Measurements from ENCODE around the gene CNTN2. TPM values are rescaled to one million over a fixed set of nuclear protein-coding genes. Genes with fewer than 3 reads are reported as not detected.

Gene CNTN2
- total RNA-seq, 1 donor from 2014 or later = 208 TPM

- Mint-ChIP-seq H3K27me3 (ENCODE audit: unreplicated experiment) (peaks cover 21% of the 10 kb centered on the region), H3K36me3 (ENCODE audit: unreplicated experiment) (no peaks in the 10 kb centered on the region), H3K4me1 (ENCODE audit: low read depth, unreplicated experiment) (peaks cover 49% of the 10 kb centered on the region), H3K9me3 (ENCODE audit: unreplicated experiment) (peaks cover 17% of the 10 kb centered on the region), H3K4me3 (ENCODE audit: unreplicated experiment) (peak overlapping the region; percentile 55), H3K27ac (ENCODE audit: unreplicated experiment) (peak overlapping the region; percentile 85)
- no peak for TF ChIP-seq CTCF (IDR thresholded peaks at IDR 0.05; ENCODE audit: partially characterized antibody, unreplicated experiment)
- DNase-seq = no peak
These were observed 14.1 kb downstream of the CNTN2 start for GRCh38 chr1:205056956-205057568.

- TF ChIP-seq CTCF (IDR thresholded peaks at IDR 0.05; ENCODE audit: partially characterized antibody, unreplicated experiment) = no peak
- Mint-ChIP-seq H3K4me3 (ENCODE audit: unreplicated experiment) (no peak overlapping the region), H3K4me1 (ENCODE audit: low read depth, unreplicated experiment) (peaks cover 43% of the 10 kb centered on the region), H3K27me3 (ENCODE audit: unreplicated experiment) (peaks cover 19% of the 10 kb centered on the region), H3K27ac (ENCODE audit: unreplicated experiment) (no peak overlapping the region), H3K9me3 (ENCODE audit: unreplicated experiment) (peaks cover 16% of the 10 kb centered on the region), H3K36me3 (ENCODE audit: unreplicated experiment) (no peaks in the 10 kb centered on the region)
- no peak for DNase-seq
These were observed 15.0 kb downstream of the CNTN2 start for GRCh38 chr1:205057808-205058575.

GRCh38 chr1:205058853-205059252 is 15.8 kb downstream of the CNTN2 start:
- Mint-ChIP-seq H3K4me1 (ENCODE audit: low read depth, unreplicated experiment) (peaks cover 35% of the 10 kb centered on the region), H3K27me3 (ENCODE audit: unreplicated experiment) (peaks cover 14% of the 10 kb centered on the region), H3K27ac (ENCODE audit: unreplicated experiment) (peak overlapping the region; percentile 33), H3K4me3 (ENCODE audit: unreplicated experiment) (no peak overlapping the region), H3K36me3 (ENCODE audit: unreplicated experiment) (peaks cover 4% of the 10 kb centered on the region), H3K9me3 (ENCODE audit: unreplicated experiment) (peaks cover 13% of the 10 kb centered on the region)
- no peak for TF ChIP-seq CTCF (IDR thresholded peaks at IDR 0.05; ENCODE audit: partially characterized antibody, unreplicated experiment)
- DNase-seq = no peak

- Mint-ChIP-seq H3K36me3 (ENCODE audit: unreplicated experiment) (peaks cover 5% of the 10 kb centered on the region), H3K4me1 (ENCODE audit: low read depth, unreplicated experiment) (peaks cover 30% of the 10 kb centered on the region), H3K4me3 (ENCODE audit: unreplicated experiment) (no peak overlapping the region), H3K9me3 (ENCODE audit: unreplicated experiment) (peaks cover 13% of the 10 kb centered on the region), H3K27ac (ENCODE audit: unreplicated experiment) (peak overlapping the region; percentile 39), H3K27me3 (ENCODE audit: unreplicated experiment) (peaks cover 14% of the 10 kb centered on the region)
- no peak for TF ChIP-seq CTCF (IDR thresholded peaks at IDR 0.05; ENCODE audit: partially characterized antibody, unreplicated experiment)
- no peak for DNase-seq
These were observed 16.6 kb downstream of the CNTN2 start for GRCh38 chr1:205059660-205060059.

- DNase-seq = no peak
- Mint-ChIP-seq H3K27ac (ENCODE audit: unreplicated experiment) (no peak overlapping the region), H3K27me3 (ENCODE audit: unreplicated experiment) (peaks cover 16% of the 10 kb centered on the region), H3K4me3 (ENCODE audit: unreplicated experiment) (no peak overlapping the region), H3K4me1 (ENCODE audit: low read depth, unreplicated experiment) (peaks cover 21% of the 10 kb centered on the region), H3K9me3 (ENCODE audit: unreplicated experiment) (peaks cover 13% of the 10 kb centered on the region), H3K36me3 (ENCODE audit: unreplicated experiment) (peaks cover 5% of the 10 kb centered on the region)
- TF ChIP-seq CTCF (IDR thresholded peaks at IDR 0.05; ENCODE audit: partially characterized antibody, unreplicated experiment) = no peak
These were observed 17.7 kb downstream of the CNTN2 start for GRCh38 chr1:205060746-205061145.
